GM12878 (cell line): ENCODE data around the gene PNMT.

Experiments used
- NBN ChIP-seq: fragments of 450-650 bp; IDR thresholded peaks from 2 replicates; pipeline ENCODE4 v1.6.1; 2016
- RAD51 ChIP-seq: fragments of 450-650 bp; IDR thresholded peaks from 2 replicates; pipeline ENCODE4 v1.6.1; 2016; ENCODE audit warnings: moderate library complexity, mild to moderate bottlenecking, inconsistent platforms
- SP1 ChIP-seq: IDR thresholded peaks from one replicate; pipeline ENCODE4 v1.6.1; 2011; ENCODE audit warnings: low read depth, low read length
- SRF ChIP-seq, 2 experiments: IDR thresholded peaks; 2 replicates each; pipeline ENCODE4 v1.6.1; 2011; ENCODE audit warnings: low read depth in 2 of 2, low read length in 2 of 2, mild to moderate bottlenecking in 1 of 2, moderate library complexity in 1 of 2
- TAF1 ChIP-seq: IDR thresholded peaks from 2 replicates; pipeline ENCODE4 v1.6.1; 2011; ENCODE audit warnings: mild to moderate bottlenecking, low read depth, low read length, borderline replicate concordance
- ZNF274 ChIP-seq: IDR thresholded peaks from one replicate; pipeline ENCODE4 v1.8.0; 2011; ENCODE audit not compliant: insufficient read length, insufficient read depth
- TF ChIP-seq, protein P1 (sequence below), 3 experiments: IDR thresholded peaks in 2 of 3; conservative IDR thresholded peaks in 1 of 3; 2 replicates each; pipeline ENCODE4 v1.5.1; 2011; ENCODE audit warnings: low read depth in 3 of 3, low read length in 3 of 3, mild to moderate bottlenecking in 3 of 3, control low read depth in 2 of 3, moderate library complexity in 2 of 3, inconsistent platforms in 1 of 3, mixed read lengths in 1 of 3; ENCODE audit not compliant: control insufficient read depth in 2 of 3, insufficient read depth in 1 of 3; ENCODE audit errors: extremely low read depth in 1 of 3
- TF ChIP-seq, protein P2 (sequence below): IDR thresholded peaks from 2 replicates; pipeline ENCODE4 v1.6.1; 2011; ENCODE audit warnings: mild to moderate bottlenecking, low read depth, low read length, moderate library complexity; ENCODE audit not compliant: insufficient replicate concordance
- TF ChIP-seq, protein P3 (sequence below): IDR thresholded peaks from 2 replicates; pipeline ENCODE4 v1.6.1; 2011; ENCODE audit warnings: low read depth, low read length, improper control_type of control experiment, borderline replicate concordance
- TF ChIP-seq, protein P4 (sequence below): fragments of 450-650 bp; IDR thresholded peaks from 2 replicates; pipeline ENCODE4 v1.6.1; 2017; ENCODE audit warnings: mild to moderate bottlenecking

DNA sequence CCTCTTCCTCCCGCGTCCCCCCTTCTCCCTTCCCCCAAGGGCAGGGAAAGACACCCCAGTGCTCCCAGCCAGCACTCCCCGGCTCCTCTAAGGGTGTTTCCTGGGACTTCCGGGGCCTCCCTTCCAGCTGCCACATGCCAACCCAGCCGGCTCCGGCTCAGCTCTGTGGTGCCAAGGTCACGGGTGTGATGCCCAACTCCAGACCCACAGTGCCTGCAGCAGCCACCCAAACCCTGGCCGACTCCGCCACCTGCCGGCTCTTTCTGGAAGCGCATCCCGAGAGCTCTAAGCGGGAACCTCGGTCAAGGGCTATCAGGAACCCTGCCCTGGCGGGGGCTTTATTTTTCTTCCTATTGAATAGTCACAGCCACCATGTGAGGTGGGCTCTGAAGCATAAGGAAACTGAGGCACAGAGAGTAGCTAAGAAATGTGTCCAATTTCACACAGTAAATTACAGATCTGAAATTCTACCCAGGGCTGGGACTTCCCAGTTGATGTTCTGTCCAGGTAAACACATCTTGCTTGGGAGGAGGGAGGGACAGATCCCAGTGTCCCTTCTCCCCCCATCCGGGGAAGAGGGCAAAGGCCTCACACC lies 44.8 kb upstream of the PNMT start:
- TF ChIP-seq, protein P1, sequence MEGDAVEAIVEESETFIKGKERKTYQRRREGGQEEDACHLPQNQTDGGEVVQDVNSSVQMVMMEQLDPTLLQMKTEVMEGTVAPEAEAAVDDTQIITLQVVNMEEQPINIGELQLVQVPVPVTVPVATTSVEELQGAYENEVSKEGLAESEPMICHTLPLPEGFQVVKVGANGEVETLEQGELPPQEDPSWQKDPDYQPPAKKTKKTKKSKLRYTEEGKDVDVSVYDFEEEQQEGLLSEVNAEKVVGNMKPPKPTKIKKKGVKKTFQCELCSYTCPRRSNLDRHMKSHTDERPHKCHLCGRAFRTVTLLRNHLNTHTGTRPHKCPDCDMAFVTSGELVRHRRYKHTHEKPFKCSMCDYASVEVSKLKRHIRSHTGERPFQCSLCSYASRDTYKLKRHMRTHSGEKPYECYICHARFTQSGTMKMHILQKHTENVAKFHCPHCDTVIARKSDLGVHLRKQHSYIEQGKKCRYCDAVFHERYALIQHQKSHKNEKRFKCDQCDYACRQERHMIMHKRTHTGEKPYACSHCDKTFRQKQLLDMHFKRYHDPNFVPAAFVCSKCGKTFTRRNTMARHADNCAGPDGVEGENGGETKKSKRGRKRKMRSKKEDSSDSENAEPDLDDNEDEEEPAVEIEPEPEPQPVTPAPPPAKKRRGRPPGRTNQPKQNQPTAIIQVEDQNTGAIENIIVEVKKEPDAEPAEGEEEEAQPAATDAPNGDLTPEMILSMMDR (IDR thresholded peaks at IDR 0.05 in 2 of 3, conservative IDR thresholded peaks at IDR 0.05 in 1 of 3; ENCODE audit: control insufficient read depth in 2 of 3, extremely low read depth in 1 of 3, insufficient read depth in 1 of 3, low read depth in 3 of 3, low read length in 3 of 3), result peak; percentile 92 to 97 (median 92)
- TF ChIP-seq SRF (IDR thresholded peaks at IDR 0.05; ENCODE audit: low read depth in 2 of 2, low read length in 2 of 2) (no peak), RAD51 (no peak), SP1 (no peak), NBN (no peak), ZNF274 (no peak), TAF1 (no peak)
- TF ChIP-seq, protein P2, sequence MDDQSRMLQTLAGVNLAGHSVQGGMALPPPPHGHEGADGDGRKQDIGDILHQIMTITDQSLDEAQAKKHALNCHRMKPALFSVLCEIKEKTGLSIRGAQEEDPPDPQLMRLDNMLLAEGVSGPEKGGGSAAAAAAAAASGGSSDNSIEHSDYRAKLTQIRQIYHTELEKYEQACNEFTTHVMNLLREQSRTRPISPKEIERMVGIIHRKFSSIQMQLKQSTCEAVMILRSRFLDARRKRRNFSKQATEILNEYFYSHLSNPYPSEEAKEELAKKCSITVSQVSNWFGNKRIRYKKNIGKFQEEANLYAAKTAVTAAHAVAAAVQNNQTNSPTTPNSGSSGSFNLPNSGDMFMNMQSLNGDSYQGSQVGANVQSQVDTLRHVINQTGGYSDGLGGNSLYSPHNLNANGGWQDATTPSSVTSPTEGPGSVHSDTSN, result no peak
- TF ChIP-seq, protein P3, sequence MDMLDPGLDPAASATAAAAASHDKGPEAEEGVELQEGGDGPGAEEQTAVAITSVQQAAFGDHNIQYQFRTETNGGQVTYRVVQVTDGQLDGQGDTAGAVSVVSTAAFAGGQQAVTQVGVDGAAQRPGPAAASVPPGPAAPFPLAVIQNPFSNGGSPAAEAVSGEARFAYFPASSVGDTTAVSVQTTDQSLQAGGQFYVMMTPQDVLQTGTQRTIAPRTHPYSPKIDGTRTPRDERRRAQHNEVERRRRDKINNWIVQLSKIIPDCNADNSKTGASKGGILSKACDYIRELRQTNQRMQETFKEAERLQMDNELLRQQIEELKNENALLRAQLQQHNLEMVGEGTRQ, result no peak
- TF ChIP-seq, protein P4, sequence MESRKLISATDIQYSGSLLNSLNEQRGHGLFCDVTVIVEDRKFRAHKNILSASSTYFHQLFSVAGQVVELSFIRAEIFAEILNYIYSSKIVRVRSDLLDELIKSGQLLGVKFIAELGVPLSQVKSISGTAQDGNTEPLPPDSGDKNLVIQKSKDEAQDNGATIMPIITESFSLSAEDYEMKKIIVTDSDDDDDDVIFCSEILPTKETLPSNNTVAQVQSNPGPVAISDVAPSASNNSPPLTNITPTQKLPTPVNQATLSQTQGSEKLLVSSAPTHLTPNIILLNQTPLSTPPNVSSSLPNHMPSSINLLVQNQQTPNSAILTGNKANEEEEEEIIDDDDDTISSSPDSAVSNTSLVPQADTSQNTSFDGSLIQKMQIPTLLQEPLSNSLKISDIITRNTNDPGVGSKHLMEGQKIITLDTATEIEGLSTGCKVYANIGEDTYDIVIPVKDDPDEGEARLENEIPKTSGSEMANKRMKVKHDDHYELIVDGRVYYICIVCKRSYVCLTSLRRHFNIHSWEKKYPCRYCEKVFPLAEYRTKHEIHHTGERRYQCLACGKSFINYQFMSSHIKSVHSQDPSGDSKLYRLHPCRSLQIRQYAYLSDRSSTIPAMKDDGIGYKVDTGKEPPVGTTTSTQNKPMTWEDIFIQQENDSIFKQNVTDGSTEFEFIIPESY, result no peak
